Measurements from ENCODE around the gene MYRIP.

MYRIP gene

DNA sequence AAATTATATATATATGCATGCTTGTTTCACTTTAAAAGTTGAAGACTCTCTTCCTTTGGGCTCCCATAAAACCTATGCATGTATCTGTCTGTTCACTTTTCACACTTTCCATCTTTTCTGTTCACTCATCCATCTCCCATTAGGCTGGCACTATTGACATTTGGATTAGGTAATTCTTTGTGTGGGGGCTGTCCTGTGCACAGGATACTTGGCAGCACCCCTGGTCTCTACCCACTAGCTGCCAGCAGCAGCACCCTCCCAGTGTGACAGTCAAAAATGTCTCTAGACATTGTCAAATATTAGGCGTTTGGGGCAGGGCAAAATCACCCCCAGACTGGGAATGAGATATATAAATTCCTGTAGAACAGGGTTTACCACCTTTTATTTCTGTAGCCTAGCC lies 427.8 kb downstream of the MYRIP start:
- no peak overlapping the region for H2AFZ ChIP-seq
- H3K36me3 ChIP-seq (ENCODE audit: control insufficient read depth, insufficient read depth, low read length), result no peaks in the 10 kb centered on the region
- H3K4me3 ChIP-seq (ENCODE audit: low read depth, low read length), result no peak overlapping the region
- no peak overlapping the region for H3K4me2 ChIP-seq (ENCODE audit: low read length)
- no peak overlapping the region for H3K27ac ChIP-seq
- H3K9me3 ChIP-seq (ENCODE audit: control insufficient read depth, low read length), result no peaks in the 10 kb centered on the region
- H3K27me3 ChIP-seq (ENCODE audit: control insufficient read depth, insufficient read depth, low read length), result no peaks in the 10 kb centered on the region
- no peak for TF ChIP-seq CTCF (IDR thresholded peaks at IDR 0.05)
- H3K9ac ChIP-seq, result no peak overlapping the region
- no peaks in the 10 kb centered on the region for H3K4me1 ChIP-seq
- no peaks in the 10 kb centered on the region for H3K79me2 ChIP-seq

GRCh38 chr3:40237889-40238571 lies 428.6 kb downstream of the MYRIP start:
- Histone ChIP-seq H3K79me2 (no peaks in the 10 kb centered on the region), H3K27me3 (ENCODE audit: control insufficient read depth, insufficient read depth, low read length) (no peaks in the 10 kb centered on the region), H3K4me3 (ENCODE audit: low read depth, low read length) (no peak overlapping the region), H3K36me3 (ENCODE audit: control insufficient read depth, insufficient read depth, low read length) (no peaks in the 10 kb centered on the region), H3K4me2 (ENCODE audit: low read length) (no peak overlapping the region), H3K4me1 (no peaks in the 10 kb centered on the region), H3K9ac (no peak overlapping the region), H3K27ac (no peak overlapping the region), H3K9me3 (ENCODE audit: control insufficient read depth, low read length) (no peaks in the 10 kb centered on the region), H2AFZ (no peak overlapping the region)
- no peak for TF ChIP-seq CTCF (IDR thresholded peaks at IDR 0.05)

- Histone ChIP-seq H2AFZ (no peak overlapping the region), H3K4me1 (no peaks in the 10 kb centered on the region), H3K79me2 (no peaks in the 10 kb centered on the region), H3K27ac (no peak overlapping the region), H3K9ac (no peak overlapping the region), H3K27me3 (ENCODE audit: control insufficient read depth, insufficient read depth, low read length) (no peaks in the 10 kb centered on the region), H3K4me3 (ENCODE audit: low read depth, low read length) (no peak overlapping the region), H3K9me3 (ENCODE audit: control insufficient read depth, low read length) (no peaks in the 10 kb centered on the region), H3K4me2 (ENCODE audit: low read length) (no peak overlapping the region), H3K36me3 (ENCODE audit: control insufficient read depth, insufficient read depth, low read length) (no peaks in the 10 kb centered on the region)
- no peak for TF ChIP-seq CTCF (IDR thresholded peaks at IDR 0.05)
These were observed 431.5 kb downstream of the MYRIP start for GRCh38 chr3:40240921-40241320.

DNA sequence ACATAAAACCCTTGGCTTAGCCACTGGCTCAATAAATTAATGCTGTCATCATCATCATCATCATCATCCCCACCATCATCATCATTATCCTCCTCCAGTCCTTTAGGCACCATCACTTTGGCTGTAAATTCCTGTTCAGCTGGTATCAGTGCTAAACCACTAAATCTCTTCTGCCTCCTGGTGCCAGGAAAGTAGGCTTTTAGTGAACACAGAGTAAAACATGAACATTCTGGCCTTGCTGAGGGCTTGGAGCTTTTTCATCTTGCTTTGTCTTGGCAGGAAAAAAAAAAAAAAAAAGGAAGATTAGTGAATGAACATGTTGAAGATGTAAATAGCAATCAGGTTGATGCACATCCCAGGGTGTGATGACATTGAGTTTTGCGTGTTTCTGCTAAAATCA lies 432.8 kb downstream of the MYRIP start:
- Histone ChIP-seq H3K4me1 (no peaks in the 10 kb centered on the region), H3K9me3 (ENCODE audit: control insufficient read depth, low read length) (no peaks in the 10 kb centered on the region), H3K27me3 (ENCODE audit: control insufficient read depth, insufficient read depth, low read length) (no peaks in the 10 kb centered on the region), H3K36me3 (ENCODE audit: control insufficient read depth, insufficient read depth, low read length) (no peaks in the 10 kb centered on the region), H2AFZ (no peak overlapping the region), H3K27ac (no peak overlapping the region), H3K4me3 (ENCODE audit: low read depth, low read length) (no peak overlapping the region), H3K9ac (no peak overlapping the region), H3K4me2 (ENCODE audit: low read length) (no peak overlapping the region), H3K79me2 (no peaks in the 10 kb centered on the region)
- no peak for TF ChIP-seq CTCF (IDR thresholded peaks at IDR 0.05)

DNA sequence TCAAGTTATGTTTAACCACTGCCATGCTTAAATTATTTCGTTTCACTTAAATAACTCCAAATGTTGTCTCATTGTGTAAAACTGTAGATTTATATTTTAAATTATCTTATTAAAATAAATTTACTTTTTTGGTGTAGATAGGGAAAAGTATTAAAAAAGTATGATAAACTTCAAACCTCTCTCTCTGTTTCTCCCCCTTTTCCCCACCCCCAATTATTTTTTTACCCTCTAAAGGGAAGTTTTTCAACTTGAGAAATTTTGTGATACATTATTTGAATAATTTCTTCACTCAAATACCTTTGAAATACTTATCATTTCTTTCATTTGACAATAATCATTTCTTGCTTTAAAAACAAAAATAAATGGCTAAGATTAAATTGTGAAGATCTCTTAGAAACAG lies 433.2 kb downstream of the MYRIP start:
- no peaks in the 10 kb centered on the region for H3K27me3 ChIP-seq (ENCODE audit: control insufficient read depth, insufficient read depth, low read length)
- H3K4me2 ChIP-seq (ENCODE audit: low read length), result no peak overlapping the region
- no peaks in the 10 kb centered on the region for H3K79me2 ChIP-seq
- no peak overlapping the region for H3K27ac ChIP-seq
- H3K4me1 ChIP-seq, result no peaks in the 10 kb centered on the region
- no peak for TF ChIP-seq CTCF (IDR thresholded peaks at IDR 0.05)
- H3K9me3 ChIP-seq (ENCODE audit: control insufficient read depth, low read length), result no peaks in the 10 kb centered on the region
- H2AFZ ChIP-seq, result no peak overlapping the region
- H3K36me3 ChIP-seq (ENCODE audit: control insufficient read depth, insufficient read depth, low read length), result no peaks in the 10 kb centered on the region
- H3K4me3 ChIP-seq (ENCODE audit: low read depth, low read length), result no peak overlapping the region
- H3K9ac ChIP-seq, result no peak overlapping the region
